Measurements from ENCODE around the gene JPH3.

JPH3 gene

DNA sequence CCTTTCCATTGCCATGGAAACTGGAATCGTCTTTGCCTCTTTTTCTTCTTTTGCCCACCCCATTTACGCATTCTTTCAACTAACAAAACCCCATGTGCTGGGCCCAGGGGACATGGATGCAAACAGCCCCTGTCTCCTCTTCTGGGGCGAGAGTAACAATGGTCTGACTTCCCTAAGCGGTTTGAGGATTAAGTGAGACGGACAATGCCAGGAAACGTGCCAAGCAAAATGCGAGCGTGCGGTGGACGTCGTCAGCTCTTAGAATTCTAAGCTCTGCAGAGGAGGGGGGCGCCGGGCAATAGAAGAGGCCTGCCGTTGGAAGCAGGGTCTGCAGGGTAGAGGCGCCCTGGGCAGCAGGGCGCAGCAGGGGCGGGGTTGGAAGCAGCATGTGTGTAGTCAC is 42.4 kb upstream of the JPH3 start:
- Histone ChIP-seq H3K4me3 (no peak overlapping the region), H3K27ac (peak overlapping the region in 1 of 2 donors; percentile 17)
- DNase-seq (ENCODE audit: low spot score), result no peak
- TF ChIP-seq CTCF (IDR thresholded peaks at IDR 0.05), result no peak

DNA sequence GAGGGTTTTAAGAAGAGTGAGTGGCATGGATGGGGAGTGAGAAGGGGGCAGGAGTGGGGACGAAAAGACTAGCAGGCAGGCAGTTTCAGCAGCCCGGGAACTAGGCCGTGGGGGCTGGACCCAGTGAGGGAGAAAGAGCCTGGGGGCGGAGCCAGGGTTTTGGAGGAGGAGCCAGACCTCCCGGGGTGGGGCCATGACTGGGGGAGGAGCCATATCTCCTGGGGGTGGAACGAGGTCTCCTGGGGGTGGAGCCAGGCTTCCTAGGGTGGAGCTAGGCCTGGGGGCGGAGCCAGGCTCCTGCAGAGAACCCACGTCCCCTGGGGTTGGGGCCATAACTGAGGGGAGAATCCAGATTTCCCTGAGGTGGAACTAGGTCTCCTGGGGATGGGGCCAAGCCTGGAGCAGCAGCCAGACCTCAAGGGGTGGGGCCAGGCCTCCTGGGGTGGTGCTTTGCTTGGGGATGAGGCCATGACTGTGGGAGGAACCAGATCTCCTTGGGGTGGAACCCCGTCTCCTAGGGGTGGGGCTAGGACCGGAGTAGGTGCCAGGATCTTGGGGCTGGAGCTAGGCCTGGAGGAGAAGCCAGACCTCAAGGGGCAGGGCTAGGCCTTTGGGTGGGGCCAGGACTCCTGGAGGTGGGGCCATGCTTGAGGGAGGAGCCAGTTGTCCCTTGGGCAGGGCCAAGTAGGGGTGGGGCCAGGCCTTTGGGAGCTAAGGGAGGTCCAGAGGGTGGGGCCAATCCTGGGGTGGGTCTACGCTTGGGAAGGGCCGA is 41.7 kb upstream of the JPH3 start:
- no peak for DNase-seq (ENCODE audit: low spot score)
- Histone ChIP-seq H3K4me3 (no peak overlapping the region), H3K27ac (peak overlapping the region in 1 of 2 donors; percentile 17)
- TF ChIP-seq CTCF (IDR thresholded peaks at IDR 0.05), result no peak

GRCh38 chr16:87561200-87562105 is 40.9 kb upstream of the JPH3 start:
- Histone ChIP-seq H3K27ac (peak overlapping the region in 1 of 2 donors; percentile 3), H3K4me3 (no peak overlapping the region)
- TF ChIP-seq CTCF (IDR thresholded peaks at IDR 0.05), result no peak
- DNase-seq (ENCODE audit: low spot score), result no peak

DNA sequence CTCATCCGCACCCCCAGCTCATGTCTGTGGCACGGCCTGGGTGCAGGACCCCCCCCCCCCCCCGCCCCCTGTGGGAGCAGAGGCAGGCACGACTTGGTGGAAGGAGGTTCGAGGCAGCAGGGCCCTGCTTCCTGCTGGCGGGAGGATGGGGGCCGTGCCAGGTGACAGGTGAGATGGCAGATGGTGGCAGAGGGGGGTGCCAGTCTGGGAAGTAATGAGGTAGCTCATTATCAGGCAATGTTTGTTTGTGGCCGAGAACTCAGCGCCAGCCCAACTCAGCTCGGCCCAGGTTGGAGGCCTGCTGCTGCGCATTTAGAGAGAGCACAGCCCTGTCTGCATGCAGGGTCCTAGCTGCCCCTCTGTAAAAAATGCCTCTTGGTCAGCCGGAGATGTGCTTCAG is 40.1 kb upstream of the JPH3 start:
- Histone ChIP-seq H3K27ac (no peak overlapping the region), H3K4me3 (no peak overlapping the region)
- no peak for TF ChIP-seq CTCF (IDR thresholded peaks at IDR 0.05)
- DNase-seq (ENCODE audit: low spot score), result no peak

- Histone ChIP-seq H3K4me3 (no peak overlapping the region), H3K27ac (no peak overlapping the region)
- DNase-seq (ENCODE audit: low spot score), result no peak
- TF ChIP-seq CTCF (IDR thresholded peaks at IDR 0.05), result no peak
Measured at GRCh38 chr16:87563022-87563421, 39.3 kb upstream of the JPH3 start.

DNA sequence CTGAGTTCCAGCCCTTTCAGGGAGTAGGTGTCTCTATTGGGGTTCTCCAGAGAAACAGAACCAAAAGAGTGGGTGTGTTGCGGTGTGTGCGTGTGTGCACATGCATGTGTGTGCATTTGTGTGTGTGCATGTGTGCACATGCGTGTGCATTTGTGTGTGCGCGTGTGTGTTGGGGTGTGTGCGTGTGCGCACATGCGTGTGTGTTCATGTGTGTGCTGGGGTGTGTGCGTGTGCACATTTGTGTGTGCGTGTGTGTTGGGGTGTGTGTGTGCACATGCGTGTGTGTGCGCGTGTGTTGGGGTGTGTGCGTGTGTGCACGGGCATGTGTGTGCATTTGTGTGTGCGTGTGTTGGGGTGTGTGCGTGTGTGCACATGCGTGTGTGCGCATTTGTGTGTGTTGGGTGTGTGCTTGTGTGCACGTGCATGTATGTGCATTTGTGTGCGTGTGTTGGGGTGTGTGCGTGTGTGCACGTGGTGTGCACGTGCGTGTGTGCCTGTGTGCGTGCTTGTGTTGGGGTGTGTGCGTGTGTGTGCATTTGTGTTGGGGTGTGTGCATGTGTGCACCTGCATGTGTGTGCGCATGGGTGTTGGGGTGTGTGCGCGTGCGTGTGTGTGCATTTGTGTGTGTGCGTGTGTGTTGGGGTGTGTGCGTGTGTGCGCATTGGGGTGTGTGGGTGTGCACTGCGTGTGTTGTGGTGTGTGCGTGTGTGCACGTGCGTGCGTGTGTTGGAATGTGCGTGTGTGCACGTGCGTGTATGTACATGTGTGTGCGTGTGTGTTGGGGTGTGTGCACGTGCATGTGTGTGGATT is 38.4 kb upstream of the JPH3 start:
- Histone ChIP-seq H3K4me3 (no peak overlapping the region), H3K27ac (no peak overlapping the region)
- DNase-seq (ENCODE audit: low spot score), result no peak
- no peak for TF ChIP-seq CTCF (IDR thresholded peaks at IDR 0.05)

Data from coronary artery (tissue), 2 donors.